Endothelial cell (in vitro differentiated cells): ENCODE measurements around the gene MFSD6L. TPM values are rescaled to one million over a fixed set of nuclear protein-coding genes. Genes with fewer than 3 reads are reported as not detected.
A peak's percentile ranks its signal among the peaks of the same experiment; 100 is the strongest.

Experiments used
- DNase-seq: peaks from one replicate; pipeline ENCODE4 v3.0.0; 2021; ENCODE audit warnings: low spot score
- H3K27ac Mint-ChIP-seq: one replicate; pipeline ENCODE4 v1.8.0; 2021; ENCODE audit warnings: mixed read lengths, inconsistent platforms; ENCODE audit not compliant: unreplicated experiment
- H3K27me3 Mint-ChIP-seq: one replicate; pipeline ENCODE4 v1.8.0; 2021; ENCODE audit warnings: mild to moderate bottlenecking, moderate library complexity, mixed read lengths, inconsistent platforms; ENCODE audit not compliant: unreplicated experiment
- H3K36me3 Mint-ChIP-seq: one replicate; pipeline ENCODE4 v1.8.0; 2021; ENCODE audit warnings: mild to moderate bottlenecking, low read depth, mixed read lengths, inconsistent platforms; ENCODE audit not compliant: unreplicated experiment
- H3K4me1 Mint-ChIP-seq: one replicate; pipeline ENCODE4 v1.8.0; 2021; ENCODE audit warnings: mild to moderate bottlenecking, mixed read lengths, inconsistent platforms; ENCODE audit not compliant: unreplicated experiment
- H3K4me3 Mint-ChIP-seq: one replicate; pipeline ENCODE4 v1.8.0; 2021; ENCODE audit warnings: mild to moderate bottlenecking, mixed read lengths, inconsistent platforms; ENCODE audit not compliant: unreplicated experiment
- H3K9me3 Mint-ChIP-seq: one replicate; pipeline ENCODE4 v1.8.0; 2021; ENCODE audit warnings: mixed read lengths, inconsistent platforms; ENCODE audit not compliant: unreplicated experiment
- CTCF ChIP-seq: fragments of 200-600 bp; sonication (generic); IDR thresholded peaks from one replicate; pipeline ENCODE4 v1.5.0; 2021; ENCODE audit warnings: antibody characterized with exemption; ENCODE audit not compliant: unreplicated experiment
- total RNA-seq: library from RNA; stranded (reverse); fragmentation: NEBNext Ultra II Directional; extraction: Animal tissue kit (Norgen Biotek cat#: 25700); gene quantifications from one replicate; pipeline ENCODE4 v1.2.1, GENCODE V29; 2021; ENCODE audit not compliant: unreplicated experiment

Gene MFSD6L
- total RNA-seq, 1 donor from 2014 or later, result not detected

GRCh38 chr17:8826808-8827435 lies 27.8 kb upstream of the MFSD6L start:
- no peak overlapping the region for H3K27ac Mint-ChIP-seq
- no peak for TF ChIP-seq CTCF
- H3K27me3 Mint-ChIP-seq, result peaks cover 3% of the 10 kb centered on the region
- H3K4me1 Mint-ChIP-seq, result peaks cover 5% of the 10 kb centered on the region
- no peak for DNase-seq
- H3K4me3 Mint-ChIP-seq, result peak overlapping the region; percentile 28
- no peaks in the 10 kb centered on the region for H3K9me3 Mint-ChIP-seq
- peaks cover 4% of the 10 kb centered on the region for H3K36me3 Mint-ChIP-seq

DNA sequence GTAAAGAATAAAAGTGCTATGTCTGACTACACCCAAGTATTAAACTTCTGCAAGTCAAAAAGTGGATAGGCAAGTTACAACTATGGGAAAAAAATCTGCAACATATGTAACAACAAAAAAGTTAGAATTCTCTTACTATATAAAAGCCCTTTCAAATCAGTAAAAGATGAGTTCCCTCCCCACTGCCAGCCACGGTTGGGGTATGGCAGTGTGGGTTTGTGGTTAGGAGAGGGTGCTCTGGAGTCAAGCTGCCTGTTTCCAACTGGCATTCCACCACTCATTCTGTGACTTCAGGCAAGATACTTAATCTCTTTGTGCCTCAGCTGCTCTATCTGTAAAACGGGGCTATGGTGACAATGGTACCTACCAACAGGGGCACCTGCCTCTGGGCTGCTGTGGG lies 26.6 kb upstream of the MFSD6L start:
- no peak for TF ChIP-seq CTCF
- Mint-ChIP-seq H3K27me3 (peaks cover 3% of the 10 kb centered on the region), H3K4me3 (no peak overlapping the region), H3K27ac (no peak overlapping the region), H3K9me3 (no peaks in the 10 kb centered on the region), H3K36me3 (peaks cover 4% of the 10 kb centered on the region), H3K4me1 (peaks cover 5% of the 10 kb centered on the region)
- no peak for DNase-seq

GRCh38 chr17:8823279-8823678 lies 24.1 kb upstream of the MFSD6L start:
- DNase-seq, result no peak
- peaks cover 4% of the 10 kb centered on the region for H3K36me3 Mint-ChIP-seq
- peaks cover 5% of the 10 kb centered on the region for H3K4me1 Mint-ChIP-seq
- no peak overlapping the region for H3K27ac Mint-ChIP-seq
- H3K4me3 Mint-ChIP-seq, result no peak overlapping the region
- H3K9me3 Mint-ChIP-seq, result no peaks in the 10 kb centered on the region
- H3K27me3 Mint-ChIP-seq, result peaks cover 3% of the 10 kb centered on the region
- TF ChIP-seq CTCF, result no peak

DNA sequence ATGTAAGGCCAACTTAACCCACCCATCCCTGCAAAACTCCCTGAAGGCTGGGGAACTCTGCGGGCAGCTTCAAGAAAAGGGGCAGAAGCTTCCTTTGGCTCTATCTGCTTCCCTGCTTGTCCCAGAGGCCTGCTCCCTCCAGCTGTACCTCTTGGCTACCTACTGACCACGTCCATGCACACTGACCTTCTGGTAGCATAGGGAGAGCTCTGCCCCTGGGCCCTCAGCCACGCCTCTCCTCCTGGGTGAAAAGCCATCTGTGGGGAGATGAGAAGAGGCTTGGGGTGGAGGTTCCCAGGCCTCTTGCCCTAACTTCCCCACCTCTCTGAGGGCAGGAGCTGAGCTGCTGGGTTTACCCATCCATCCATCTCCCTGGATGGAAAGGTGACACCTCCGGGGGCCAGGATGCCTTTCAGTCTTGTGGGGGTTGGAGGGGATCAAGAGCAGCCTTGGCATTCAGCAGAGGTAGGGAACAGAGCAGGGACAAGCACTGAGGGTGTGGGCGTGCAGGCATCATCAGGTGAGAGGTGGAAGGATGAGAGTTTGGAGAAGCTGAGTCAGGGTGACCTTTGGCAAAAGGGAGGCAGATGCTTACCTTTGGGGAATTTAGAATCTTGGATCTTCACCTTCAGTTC lies 23.4 kb upstream of the MFSD6L start:
- H3K36me3 Mint-ChIP-seq, result peaks cover 4% of the 10 kb centered on the region
- TF ChIP-seq CTCF, result no peak
- H3K27me3 Mint-ChIP-seq, result peaks cover 3% of the 10 kb centered on the region
- no peaks in the 10 kb centered on the region for H3K9me3 Mint-ChIP-seq
- H3K4me3 Mint-ChIP-seq, result no peak overlapping the region
- H3K27ac Mint-ChIP-seq, result no peak overlapping the region
- peaks cover 7% of the 10 kb centered on the region for H3K4me1 Mint-ChIP-seq
- no peak for DNase-seq

DNA sequence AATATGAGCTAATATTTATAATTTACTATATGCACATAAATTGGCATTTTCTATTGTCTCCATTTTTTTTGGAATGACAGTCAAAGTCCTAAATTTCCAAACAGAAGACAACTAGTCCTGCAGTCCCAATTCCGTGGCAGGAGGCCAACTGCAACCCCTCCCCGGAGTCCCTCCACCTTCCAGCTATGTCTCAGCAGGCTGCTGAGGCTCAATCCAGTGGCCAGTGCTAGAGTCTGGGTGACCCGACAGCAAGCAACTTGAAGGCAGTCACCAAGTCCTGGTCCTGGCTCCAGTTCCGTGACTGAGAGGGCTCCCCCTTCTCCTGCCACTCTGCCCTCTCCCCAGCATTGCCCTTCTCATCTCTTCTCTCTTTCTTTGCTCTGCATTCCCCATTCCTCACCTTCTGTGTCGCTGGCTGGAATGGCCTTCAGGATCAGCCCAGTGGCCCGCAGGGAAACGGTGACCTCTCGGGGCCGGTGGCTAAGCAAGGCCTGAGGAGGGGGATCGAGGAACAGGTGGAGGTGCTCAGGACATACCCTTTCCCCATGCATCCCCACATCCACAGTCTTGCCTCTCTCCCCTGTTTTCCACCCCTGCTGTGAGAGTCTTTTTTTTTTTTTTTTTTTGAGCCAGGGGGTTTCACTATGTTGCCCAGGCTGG lies 22.4 kb upstream of the MFSD6L start:
- no peak overlapping the region for H3K27ac Mint-ChIP-seq
- DNase-seq, result no peak
- no peak for TF ChIP-seq CTCF
- H3K4me1 Mint-ChIP-seq, result peaks cover 3% of the 10 kb centered on the region
- no peaks in the 10 kb centered on the region for H3K27me3 Mint-ChIP-seq
- H3K4me3 Mint-ChIP-seq, result no peak overlapping the region
- no peaks in the 10 kb centered on the region for H3K9me3 Mint-ChIP-seq
- H3K36me3 Mint-ChIP-seq, result no peaks in the 10 kb centered on the region
